LHCN-M2 (cell line): ENCODE measurements around the gene ANKDD1B. TPM values are rescaled to one million over a fixed set of nuclear protein-coding genes. Genes with fewer than 3 reads are reported as not detected.
A peak's percentile ranks its signal among the peaks of the same experiment; 100 is the strongest.

Source experiments
- DNase-seq: peaks from one replicate; pipeline ENCODE4 v3.0.0-alpha.2; 2012; ENCODE audit warnings: low read depth
- total RNA-seq: library from RNA; depleted of rRNA; stranded (reverse); fragments of >200 nt; gene quantifications from 2 replicates; pipeline ENCODE4 v1.2.3, GENCODE V29; 2014

The ANKDD1B gene
- total RNA-seq, 1 experiment from 2014 or later = 0.17 TPM

DNA sequence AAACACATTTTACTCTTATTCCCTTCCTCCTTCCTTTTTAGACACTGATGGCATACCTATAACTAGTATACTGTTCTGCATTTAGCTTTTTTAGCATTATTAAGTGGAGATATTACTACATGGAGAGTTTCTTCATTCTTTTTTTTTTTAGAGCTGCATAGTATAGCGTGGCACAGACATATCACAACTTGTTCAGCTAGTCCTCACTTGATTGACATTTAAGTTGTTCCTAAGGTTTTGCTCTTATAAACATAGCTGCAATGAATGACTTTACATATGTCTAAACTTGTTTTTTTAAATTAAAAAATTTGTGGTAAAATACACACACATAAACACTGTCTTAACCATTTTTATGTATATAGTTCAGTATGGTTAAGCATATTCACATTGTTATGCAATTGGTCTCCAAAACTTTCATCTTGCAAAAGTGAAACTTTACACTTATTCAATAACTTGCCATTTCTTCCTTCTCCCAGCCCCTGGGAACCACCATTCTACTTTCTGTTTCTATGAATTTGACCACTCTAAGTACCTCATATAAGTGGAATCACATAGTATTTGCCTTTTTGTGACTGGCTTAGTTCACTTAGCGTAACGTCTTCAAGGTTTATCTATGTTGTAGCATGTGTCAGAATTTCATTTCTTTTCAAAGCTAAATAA, 48.7 kb downstream of the ANKDD1B start:
- DNase-seq = no peak

DNA sequence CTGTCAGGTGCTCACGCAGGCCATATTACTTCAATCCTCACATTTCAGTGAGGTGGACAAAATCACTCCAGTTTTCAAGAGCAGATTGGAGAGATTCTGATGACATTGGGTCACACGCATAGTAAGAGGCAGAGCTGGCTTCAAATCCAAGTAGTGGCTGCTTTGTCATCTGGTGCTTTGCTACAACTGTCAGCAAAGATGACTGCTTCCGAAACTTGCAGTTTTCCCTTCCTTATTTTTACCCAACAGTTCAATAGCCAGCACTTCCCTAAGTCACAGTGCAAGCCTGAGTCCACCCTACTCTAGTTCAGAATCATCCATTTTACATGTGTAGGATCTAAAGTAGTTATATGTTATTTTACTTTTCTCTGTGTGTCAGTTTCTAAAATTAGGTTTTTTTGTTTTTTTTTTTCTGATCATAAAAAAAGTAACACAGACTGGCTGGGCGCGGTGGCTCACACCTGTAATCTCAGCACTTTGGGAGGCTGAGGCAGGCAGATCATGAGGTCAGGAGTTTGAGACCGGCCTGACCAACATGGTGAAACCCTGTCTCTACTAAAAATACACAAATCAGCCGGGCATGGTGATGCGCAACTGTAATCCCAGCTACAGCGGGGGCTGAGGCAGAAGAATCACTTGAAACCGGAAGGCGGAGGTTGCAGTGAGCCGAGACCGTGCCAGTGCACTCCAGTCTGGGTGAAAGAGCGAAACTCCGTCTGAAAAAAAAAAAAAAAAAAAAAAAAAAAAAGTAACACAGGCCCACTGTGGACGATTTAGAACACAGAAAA, 49.6 kb downstream of the ANKDD1B start:
- no peak for DNase-seq

- DNase-seq = no peak
Measured at GRCh38 chr5:75662061-75662460, 50.8 kb downstream of the ANKDD1B start.

- no peak for DNase-seq
Measured at GRCh38 chr5:75663579-75664284, 52.5 kb downstream of the ANKDD1B start.

DNA sequence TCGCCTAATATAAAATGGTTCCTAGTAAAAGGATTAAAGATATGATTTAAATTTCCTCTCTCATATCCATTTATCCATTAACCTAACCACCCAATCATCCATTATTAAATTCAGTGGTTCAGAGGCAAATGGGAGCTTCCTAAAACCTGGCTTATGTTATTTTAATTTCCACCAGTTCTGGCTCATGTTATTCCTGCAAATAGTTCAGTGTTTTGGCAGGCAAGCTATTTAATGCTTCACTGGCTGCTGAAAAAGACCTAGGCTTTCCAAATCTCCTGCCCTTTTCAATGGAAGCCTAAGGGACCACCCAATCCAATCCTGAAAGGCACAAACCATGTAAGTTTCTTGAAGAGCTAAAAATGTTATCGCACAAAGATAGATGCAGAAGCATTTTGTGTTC, 53.7 kb downstream of the ANKDD1B start:
- no peak for DNase-seq

GRCh38 chr5:75666801-75667200, 55.5 kb downstream of the ANKDD1B start:
- no peak for DNase-seq

DNA sequence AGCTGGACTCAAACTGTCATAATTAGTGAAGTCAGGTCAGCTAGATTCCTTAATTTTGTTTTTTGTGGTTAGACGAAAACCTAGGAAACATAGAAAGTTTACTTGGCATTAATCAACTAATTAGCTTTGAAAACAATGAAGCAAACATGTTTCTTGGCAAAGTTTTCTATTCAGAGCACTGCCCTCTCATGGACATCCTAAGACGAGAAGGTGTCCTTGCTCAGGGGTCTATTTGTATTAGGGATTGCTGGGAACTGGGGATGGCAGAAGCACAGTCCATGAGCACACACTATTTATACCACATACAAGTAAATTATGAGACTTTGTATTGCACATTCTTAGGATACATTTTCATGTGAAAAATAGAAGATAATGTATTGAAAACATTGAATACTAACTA, 56.3 kb downstream of the ANKDD1B start:
- no peak for DNase-seq

DNA sequence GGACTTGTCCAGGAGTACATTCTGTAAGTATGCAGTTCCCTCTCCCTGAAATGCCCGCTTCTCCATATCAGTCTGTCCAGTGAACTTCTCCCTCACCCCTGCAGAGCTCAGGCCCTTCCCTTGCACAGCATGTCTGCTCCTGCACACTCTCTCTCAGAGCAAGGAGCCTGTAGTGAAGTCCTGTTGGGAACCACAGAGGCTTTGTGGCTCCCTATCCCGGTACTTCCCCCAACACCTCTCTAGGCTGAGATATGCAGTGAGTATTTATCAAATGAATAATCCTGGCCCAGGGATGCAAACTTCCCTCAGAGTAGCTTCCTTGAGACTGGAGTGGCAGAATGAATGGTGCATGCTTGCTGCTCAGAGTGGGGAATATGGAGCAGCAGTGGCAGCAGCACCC, 57.2 kb downstream of the ANKDD1B start:
- no peak for DNase-seq

DNA sequence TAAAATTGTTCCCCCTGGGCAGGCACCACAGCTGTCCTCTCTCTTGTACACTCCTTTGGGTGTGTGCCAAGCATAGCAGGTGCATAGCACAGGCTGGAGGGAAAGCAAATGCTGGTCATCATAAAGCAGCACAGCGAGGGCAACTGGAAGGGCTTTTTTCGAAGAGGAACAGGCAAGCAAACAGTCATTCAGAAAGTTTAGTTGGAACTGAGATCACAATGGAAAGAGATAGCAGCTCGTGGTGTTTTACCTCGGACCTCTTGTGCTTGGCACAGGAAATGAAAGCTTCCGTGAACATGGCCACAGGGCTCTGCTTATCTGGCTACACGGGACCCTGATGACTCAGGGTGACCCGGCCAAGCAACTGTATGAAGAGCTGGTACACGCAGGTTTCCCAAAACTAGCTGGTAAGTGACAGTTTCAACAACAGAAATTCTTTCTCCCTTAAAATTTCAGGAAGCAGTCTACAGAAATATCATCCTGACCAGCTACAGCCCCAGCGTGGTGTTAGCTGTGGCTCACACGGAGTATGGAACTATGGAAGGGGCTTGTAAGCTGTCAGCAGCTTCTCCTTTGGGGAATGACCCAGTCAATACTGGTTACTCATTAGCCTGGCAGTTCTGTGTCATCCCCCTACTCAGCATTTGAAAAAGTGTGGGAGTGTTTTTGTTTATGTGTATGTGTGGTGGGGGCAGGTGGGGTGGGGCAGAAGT, 57.9 kb downstream of the ANKDD1B start:
- peak; percentile 84 for DNase-seq

- DNase-seq = no peak
Measured at GRCh38 chr5:75670577-75670976, 59.3 kb downstream of the ANKDD1B start.

GRCh38 chr5:75671506-75671905, 60.3 kb downstream of the ANKDD1B start:
- peak; percentile 18 for DNase-seq

- DNase-seq = peak; percentile 68
Measured at GRCh38 chr5:75672616-75673015, 61.4 kb downstream of the ANKDD1B start.

DNA sequence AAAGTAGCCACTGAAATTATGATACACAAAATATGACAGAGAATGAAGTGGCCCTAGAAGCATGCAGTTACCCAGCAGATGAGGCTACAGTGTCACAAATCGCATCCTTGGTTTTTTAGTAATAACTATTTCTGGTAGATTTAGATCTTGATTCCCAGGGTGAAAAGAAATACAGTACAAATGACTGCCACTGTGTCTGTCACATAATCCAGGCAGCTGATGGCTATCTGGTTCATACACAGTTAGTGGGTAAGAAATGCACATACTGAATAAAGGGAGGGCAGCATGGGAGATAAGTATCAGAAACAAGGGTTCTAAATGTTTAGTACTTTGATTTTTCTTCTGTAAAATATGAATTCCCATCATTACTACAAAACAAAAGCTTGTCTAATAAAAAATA, 64.5 kb downstream of the ANKDD1B start:
- no peak for DNase-seq

DNA sequence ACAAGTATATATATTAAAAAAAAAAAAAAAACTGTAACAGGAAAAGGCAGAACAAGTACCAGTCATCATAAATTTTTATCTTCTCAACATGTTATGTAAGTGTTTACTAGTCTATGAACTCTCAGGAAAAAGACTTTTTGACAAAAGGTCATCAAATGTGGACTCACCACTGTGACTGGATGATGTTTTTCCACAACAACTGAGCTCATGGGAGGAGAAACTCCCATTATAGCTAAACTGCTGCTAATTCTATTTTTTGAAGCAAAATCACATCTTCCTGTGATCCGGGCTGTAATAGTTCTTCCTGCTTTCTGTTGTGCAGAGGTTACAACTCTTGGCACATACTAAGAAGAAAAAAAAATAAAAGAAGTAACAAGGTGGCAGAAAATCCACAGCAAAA, 66.4 kb downstream of the ANKDD1B start:
- no peak for DNase-seq

DNA sequence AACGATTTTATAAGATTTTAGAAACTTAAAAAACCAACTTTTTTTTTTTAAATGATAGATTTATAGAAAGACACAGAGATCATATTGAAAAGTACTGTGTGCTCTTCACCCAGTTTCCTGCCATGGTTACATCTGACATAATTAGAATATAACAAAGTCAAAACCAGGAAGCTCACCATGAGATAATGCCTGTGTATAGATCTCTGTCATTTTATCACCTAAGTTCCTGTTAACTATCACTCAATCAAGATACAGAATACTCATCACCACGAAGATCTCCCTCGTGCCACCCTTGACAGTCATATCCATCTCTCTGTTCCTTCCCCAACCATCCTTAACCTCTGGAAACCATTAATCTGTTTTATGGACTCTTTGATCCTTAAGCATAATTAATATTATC, 66.9 kb downstream of the ANKDD1B start:
- DNase-seq = no peak

- DNase-seq = peak; percentile 51
Measured at GRCh38 chr5:75681125-75681830, 70.0 kb downstream of the ANKDD1B start.

DNA sequence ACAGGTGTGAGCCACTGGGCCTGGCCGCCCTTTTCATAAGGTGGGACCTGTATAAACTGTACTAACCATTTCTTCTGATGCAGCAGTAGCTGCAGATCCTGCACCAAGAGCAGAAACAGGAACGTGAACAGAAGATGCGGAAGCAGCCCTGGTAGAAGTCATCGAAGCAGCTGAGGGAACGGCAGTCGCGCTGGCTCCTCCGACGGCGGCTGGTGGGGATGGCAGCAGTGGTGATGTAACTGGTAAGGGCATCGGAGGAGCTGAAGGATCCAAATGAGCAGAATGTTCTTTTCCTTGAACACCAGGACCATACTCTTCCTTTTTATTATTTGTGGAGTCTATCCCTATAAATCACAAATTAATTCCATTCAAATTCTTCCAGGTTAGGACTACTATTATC, 73.9 kb downstream of the ANKDD1B start:
- no peak for DNase-seq

- no peak for DNase-seq
Measured at GRCh38 chr5:75686480-75686879, 75.2 kb downstream of the ANKDD1B start.

GRCh38 chr5:75690669-75691068, 79.4 kb downstream of the ANKDD1B start:
- no peak for DNase-seq

DNA sequence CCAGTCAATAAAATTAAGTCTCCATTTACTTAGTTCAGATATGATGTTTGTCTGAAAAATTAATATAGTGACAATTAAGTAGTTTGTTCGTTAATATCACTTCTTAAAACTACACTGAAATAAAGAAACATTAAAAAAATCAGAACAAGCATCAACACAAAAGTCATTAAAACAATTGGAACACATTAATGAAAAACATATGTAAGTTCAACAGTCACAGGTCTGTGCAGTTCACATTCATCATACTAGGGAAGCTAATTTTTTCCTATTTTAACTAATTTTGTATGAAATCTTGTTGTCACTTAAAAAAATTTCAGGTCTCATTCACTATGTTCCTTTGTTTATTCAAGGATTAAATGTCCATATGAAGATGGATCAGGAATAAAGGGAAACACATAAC, 83.5 kb downstream of the ANKDD1B start:
- DNase-seq = no peak
